COLO668 (cell line): ENCODE results near the gene PSMB7.

ENCODE experiments used
- DNase-seq: peaks from one replicate; lab custom pipeline; 2025; ENCODE audit not compliant: unreplicated experiment; lab: John Stamatoyannopoulos, UW

The PSMB7 gene

GRCh38 chr9:124329206-124329792, 85.9 kb downstream of the PSMB7 start:
- no peak for DNase-seq

DNA sequence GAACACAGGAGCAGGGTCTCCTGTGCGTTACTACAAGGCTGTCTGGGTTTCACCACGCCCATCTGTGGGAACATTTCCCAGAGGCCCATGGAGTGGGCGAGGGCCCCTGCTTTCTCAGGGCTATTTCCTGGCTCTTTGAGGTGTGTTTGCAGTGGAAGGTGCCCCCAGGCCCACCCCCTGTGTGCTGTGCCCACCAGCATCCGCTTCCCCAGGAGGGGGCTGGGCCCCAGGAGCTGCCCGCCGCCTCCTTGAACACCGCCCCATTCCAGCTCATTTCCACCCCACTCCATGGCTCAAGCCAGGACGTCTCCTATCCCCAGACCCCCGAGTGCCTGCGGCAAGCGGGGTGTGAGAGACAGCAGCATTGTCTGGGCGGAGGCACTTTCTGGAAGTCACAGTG, 87.0 kb downstream of the PSMB7 start:
- DNase-seq = no peak

GRCh38 chr9:124327491-124327890, 87.8 kb downstream of the PSMB7 start:
- DNase-seq = no peak

- no peak for DNase-seq
These were observed 88.9 kb downstream of the PSMB7 start for GRCh38 chr9:124326378-124326777.

DNA sequence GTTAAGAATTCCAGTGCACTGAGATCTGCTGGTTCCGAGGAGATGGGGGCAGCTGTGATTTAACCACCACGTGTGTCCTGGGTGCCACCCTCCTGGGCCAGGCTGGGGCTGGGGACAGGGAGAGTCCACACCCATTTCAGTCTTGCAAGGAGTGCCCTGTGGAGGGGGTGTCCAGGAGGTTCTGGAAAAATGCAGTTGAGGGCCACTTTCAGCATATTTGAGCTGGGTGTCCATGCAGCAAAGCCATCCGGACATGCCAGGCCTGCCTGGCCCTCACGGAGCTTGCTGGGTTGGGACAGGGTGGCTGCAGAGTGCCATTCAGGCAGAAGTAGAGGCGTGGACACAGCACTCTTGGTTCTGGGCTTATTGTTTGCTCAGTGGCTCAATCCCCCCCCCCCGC, 89.4 kb downstream of the PSMB7 start:
- DNase-seq = no peak

DNA sequence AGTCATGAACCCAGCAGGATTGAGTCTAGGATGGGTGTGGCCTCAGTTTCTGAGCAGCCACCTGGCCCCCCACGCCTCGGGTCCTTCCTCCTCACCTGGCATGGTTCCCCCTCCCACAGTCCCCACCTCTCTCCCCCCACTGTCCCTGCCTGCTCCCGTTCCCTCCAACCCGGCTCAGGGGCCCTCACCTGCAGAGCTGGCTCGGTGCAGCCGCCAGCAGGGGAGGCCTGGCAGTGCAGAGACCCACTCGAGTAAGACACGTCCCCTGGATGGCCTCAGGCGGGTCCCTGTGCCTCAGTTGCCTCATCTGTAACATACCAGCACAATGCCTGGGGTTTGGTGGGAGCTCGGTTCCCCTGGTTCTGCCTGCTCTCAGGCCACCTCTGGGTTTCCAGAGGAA, 91.3 kb downstream of the PSMB7 start:
- DNase-seq = no peak

- no peak for DNase-seq
These were observed 92.4 kb downstream of the PSMB7 start for GRCh38 chr9:124322618-124323432.

DNA sequence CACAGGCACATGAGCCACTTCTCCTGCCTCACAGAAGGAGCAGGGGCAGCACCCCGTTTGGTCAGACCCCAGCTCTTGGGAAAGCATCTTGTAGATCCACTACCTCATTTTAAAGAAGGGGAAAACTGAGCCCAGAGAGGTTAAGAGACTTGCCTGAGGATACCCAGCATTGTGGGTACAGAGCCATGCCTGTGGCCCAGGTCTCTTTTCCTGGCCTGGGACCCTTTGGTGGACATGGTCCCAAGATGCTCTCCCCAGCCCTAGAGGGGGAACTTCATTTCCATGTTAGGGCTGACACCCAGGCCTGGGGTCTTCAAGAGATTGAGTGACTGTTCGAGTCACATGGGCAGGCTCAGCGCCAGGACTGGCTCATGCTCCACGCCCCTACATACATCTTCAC, 93.3 kb downstream of the PSMB7 start:
- DNase-seq = no peak

DNA sequence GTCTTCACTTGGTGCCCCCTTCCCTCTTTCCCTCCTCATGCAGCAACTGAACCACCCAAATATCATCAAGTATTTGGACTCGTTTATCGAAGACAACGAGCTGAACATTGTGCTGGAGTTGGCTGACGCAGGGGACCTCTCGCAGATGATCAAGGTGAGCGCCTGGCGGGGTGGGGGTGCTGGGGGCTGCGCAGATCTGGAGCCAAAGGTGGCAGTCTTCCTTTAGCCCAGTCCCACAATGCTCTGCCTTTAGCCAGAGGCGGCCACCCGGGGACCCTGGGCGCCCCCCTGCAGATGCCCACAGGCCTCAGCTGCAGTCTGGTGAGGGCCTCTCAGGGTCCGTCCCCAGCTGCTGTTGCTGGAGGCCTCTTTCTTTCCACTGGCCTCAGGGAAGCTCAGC, 93.8 kb downstream of the PSMB7 start:
- no peak for DNase-seq

- peak; percentile 72 for DNase-seq
These were observed 94.9 kb downstream of the PSMB7 start for GRCh38 chr9:124320062-124320973.

- no peak for DNase-seq
These were observed 99.4 kb downstream of the PSMB7 start for GRCh38 chr9:124315882-124316281.

DNA sequence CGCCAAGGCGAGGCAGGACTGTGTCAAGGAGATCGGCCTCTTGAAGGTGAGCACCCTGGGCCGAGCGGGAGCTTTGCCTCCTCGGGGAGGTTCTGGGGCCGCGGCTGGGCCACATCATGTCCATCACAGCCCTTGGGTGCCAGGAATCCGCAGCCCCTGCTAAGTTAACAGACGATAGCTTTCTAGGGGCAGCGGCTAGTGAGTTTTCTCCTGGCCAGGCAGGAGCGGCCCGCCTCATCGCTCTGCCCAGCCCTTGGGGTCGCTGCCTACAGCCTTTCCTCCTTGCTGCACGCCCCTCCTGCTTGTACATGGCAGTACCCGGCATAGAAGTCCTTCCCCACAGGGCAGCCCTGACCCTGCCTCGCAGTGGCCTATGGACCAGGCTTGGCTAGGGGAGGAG, 101.3 kb downstream of the PSMB7 start:
- DNase-seq = no peak

DNA sequence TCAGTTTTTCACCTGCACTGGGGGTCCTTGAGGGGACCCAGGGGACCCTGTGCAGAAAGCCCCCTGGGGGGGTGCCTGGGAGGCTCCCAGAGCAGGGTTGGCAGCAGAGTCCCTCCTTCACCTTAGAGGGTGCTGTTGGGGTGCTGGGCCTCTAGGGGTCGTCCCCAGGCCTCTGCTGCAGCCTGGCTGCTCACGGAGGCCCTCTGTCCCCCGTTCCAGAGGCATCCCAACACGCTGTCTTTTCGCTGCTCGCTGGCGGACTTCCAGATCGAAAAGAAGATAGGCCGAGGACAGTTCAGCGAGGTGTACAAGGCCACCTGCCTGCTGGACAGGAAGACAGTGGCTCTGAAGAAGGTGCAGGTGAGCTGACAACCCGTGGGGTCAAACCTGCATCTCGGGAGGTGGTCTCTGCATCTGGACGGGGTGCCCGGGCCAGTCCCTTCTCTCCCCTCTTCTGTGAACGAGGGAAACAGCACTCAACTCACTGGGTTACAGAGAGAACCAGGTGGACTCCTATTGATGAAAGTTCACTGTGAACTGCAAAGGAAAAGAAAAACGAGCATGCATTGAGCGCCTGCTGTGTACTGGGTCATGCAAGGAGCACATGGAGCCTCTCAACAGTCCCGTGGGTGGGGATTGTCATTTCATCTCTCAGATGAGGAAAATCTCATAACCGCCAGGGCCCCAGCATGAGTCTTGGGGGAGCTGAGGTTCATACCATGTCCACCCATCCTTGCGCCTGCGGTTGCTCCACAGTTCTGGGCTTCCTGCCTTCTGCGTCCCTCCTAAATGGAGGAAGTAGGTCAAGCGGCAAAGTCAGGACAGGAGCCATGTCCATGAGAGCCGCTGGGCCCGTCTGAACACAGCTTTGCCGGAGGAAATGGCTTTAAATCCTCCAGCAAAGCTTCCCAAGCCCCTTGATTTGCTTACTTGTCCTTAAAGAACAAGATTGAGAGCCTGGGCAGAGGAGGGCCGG, 102.7 kb downstream of the PSMB7 start:
- no peak for DNase-seq

- peak; percentile 9 for DNase-seq
These were observed 104.0 kb downstream of the PSMB7 start for GRCh38 chr9:124311283-124311682.

DNA sequence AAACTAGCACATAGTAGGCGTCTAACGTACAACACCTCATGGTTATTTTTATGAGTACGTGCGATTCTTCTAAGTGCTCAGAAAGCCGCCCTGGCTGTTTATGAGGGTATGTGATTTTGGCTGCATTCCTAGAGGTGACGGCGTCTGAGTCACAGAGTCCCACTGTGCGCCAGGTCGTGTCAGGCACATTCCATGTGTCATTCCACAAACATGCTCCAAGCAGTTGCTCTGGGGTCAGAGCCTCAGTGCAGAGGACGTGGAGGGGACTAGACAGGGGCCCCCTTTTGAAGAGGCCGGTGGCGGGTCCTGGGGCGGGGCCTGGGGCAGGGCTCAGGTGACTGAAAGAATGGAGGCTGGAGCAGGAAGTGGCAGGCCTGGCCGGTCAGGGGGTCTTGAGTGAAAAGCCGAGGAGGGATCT, 105.6 kb downstream of the PSMB7 start:
- no peak for DNase-seq

- no peak for DNase-seq
These were observed 106.4 kb downstream of the PSMB7 start for GRCh38 chr9:124308606-124309491.

DNA sequence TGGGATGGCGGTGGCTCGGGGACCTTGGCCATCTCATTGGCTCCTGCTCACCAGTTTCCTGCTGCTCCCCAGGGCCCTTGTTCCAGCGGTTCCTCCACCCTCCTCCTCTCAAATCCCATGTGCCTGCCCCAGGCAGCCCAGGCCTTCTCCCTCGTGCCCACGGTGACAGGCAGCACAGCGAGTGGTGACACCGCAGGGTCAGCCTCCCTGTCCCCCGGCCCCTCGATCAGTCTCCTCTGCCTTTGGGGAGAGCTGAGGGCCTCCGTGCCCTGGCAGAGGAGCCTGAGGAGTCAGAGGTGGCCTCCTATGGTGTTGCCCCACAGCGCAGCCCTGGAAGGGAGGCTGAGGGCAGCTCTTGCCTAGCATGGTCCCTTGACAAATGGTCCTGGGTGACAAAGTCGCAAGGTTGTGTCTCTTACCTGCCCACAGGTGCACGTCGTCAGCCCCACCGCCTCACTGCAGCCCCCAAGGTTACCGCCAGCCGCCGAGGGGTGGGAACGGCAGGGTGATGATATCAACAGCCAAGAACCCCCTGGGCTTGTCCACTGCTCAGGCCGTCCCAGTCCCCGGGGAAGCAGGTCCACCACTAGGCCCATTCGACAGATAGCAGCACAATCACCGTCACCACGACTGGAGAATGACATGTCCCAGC, 107.7 kb downstream of the PSMB7 start:
- DNase-seq = no peak

- no peak for DNase-seq
These were observed 109.0 kb downstream of the PSMB7 start for GRCh38 chr9:124306098-124306735.

- no peak for DNase-seq
These were observed 111.0 kb downstream of the PSMB7 start for GRCh38 chr9:124304285-124304684.
